Panc1 (cell line): ENCODE data around the gene PPP1R18.

Experiments used
- CTCF ChIP-seq: fragments of 450-650 bp; IDR thresholded peaks from 2 replicates; pipeline ENCODE4 v1.5.1; 2017; ENCODE audit warnings: mild to moderate bottlenecking
- POLR2AphosphoS5 ChIP-seq: IDR thresholded peaks from 2 replicates; pipeline ENCODE4 v1.6.1; 2012; ENCODE audit warnings: mild to moderate bottlenecking, low read depth, low read length, moderate library complexity

- TF ChIP-seq CTCF (peak; percentile 63; the same call in 1 of the 2 replicates), POLR2AphosphoS5 (peak; percentile 88)
Observed at GRCh38 chr6:30721198-30722024, 35.0 kb upstream of the PPP1R18 start.
